ENCODE measurements around the gene LHFPL3. TPM values are rescaled to one million over a fixed set of nuclear protein-coding genes. Genes with fewer than 3 reads are reported as not detected.

LHFPL3 gene
- total RNA-seq, 1 experiment from 2014 or later: not detected

DNA sequence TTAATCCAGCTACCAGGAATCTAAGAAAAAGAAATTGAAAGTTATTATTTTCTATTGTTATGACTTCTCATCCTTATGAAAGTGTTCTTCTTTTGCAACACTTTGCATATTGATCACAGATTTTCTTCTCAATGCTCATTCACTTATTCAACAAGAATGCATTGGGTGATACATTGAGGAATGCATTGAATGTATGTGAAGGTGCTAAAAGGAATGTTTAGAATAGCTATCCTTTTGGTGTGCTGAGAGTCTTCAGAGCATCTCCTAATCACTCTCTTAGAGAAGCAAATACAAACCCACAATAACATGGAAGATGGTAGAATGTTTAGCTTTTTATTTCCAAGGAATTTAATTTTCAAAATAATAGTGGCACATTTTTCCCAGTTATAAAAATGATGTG, 563.5 kb downstream of the LHFPL3 start:
- Histone ChIP-seq H2AFZ (ENCODE audit: low read length) (no peak overlapping the region), H3K27ac (ENCODE audit: insufficient read length, low read depth, low read length) (no peak overlapping the region), H3K23me2 (ENCODE audit: insufficient read length, low read depth, low read length, poor library complexity, severe bottlenecking) (no peaks in the 10 kb centered on the region), H3K56ac (ENCODE audit: insufficient read length, low read depth, low read length) (no peak overlapping the region), H3K14ac (ENCODE audit: insufficient read depth, low read length) (no peak overlapping the region), H2BK5ac (ENCODE audit: insufficient read length, low read length) (no peak overlapping the region), H2AK5ac (ENCODE audit: insufficient read length, low read length) (no peak overlapping the region), H2BK15ac (ENCODE audit: low read depth, low read length) (no peak overlapping the region), H3K27me3 (ENCODE audit: insufficient read depth, low read length) (no peaks in the 10 kb centered on the region), H4K5ac (ENCODE audit: insufficient read length, low read depth, low read length) (no peak overlapping the region), H3K4me1 (ENCODE audit: insufficient read depth, low read length) (no peaks in the 10 kb centered on the region), H4K20me1 (ENCODE audit: control insufficient read depth, insufficient read depth, insufficient read length) (no peaks in the 10 kb centered on the region), H2BK20ac (ENCODE audit: low read depth, low read length, poor library complexity, severe bottlenecking) (no peak overlapping the region), H4K8ac (replicated peaks; ENCODE audit: insufficient read length, low read depth, low read length) (no peak overlapping the region), H3K9me3 (ENCODE audit: control insufficient read depth, low read depth, low read length) (no peaks in the 10 kb centered on the region), H3K18ac (ENCODE audit: insufficient read length, low read depth, low read length) (no peak overlapping the region), H4K91ac (ENCODE audit: insufficient read length, low read depth, low read length) (no peak overlapping the region), H3K4ac (ENCODE audit: low read depth, low read length) (no peak overlapping the region), H3K9ac (ENCODE audit: extremely low read depth, insufficient read length, low read length) (no peak overlapping the region), H3K4me2 (ENCODE audit: insufficient read depth, insufficient read length, low read length) (no peak overlapping the region), H3K23ac (ENCODE audit: insufficient read length, low read depth, low read length) (no peak overlapping the region), H3K79me1 (ENCODE audit: insufficient read depth, low read depth, low read length, poor library complexity, severe bottlenecking) (no peaks in the 10 kb centered on the region), H3T11ph (ENCODE audit: low read length) (no peak overlapping the region), H2BK12ac (ENCODE audit: insufficient read length, low read depth, low read length) (no peak overlapping the region), H2BK120ac (ENCODE audit: low read depth, low read length, poor library complexity, severe bottlenecking) (no peak overlapping the region), H3K79me2 (ENCODE audit: insufficient read depth, low read length) (no peaks in the 10 kb centered on the region)
- Mint-ChIP-seq H3K4me3 (no peak overlapping the region), H3K27ac (no peak overlapping the region), H3K27me3 (ENCODE audit: low read depth) (no peaks in the 10 kb centered on the region), H3K4me1 (peaks cover 9 to 11% of the 10 kb centered on the region in 2 experiments), H3K36me3 (ENCODE audit: insufficient read depth in 1 of 3, low read depth in 3 of 3) (no peaks in the 10 kb centered on the region), H3K9me3 (no peaks in the 10 kb centered on the region)
- TF ChIP-seq, protein P1, sequence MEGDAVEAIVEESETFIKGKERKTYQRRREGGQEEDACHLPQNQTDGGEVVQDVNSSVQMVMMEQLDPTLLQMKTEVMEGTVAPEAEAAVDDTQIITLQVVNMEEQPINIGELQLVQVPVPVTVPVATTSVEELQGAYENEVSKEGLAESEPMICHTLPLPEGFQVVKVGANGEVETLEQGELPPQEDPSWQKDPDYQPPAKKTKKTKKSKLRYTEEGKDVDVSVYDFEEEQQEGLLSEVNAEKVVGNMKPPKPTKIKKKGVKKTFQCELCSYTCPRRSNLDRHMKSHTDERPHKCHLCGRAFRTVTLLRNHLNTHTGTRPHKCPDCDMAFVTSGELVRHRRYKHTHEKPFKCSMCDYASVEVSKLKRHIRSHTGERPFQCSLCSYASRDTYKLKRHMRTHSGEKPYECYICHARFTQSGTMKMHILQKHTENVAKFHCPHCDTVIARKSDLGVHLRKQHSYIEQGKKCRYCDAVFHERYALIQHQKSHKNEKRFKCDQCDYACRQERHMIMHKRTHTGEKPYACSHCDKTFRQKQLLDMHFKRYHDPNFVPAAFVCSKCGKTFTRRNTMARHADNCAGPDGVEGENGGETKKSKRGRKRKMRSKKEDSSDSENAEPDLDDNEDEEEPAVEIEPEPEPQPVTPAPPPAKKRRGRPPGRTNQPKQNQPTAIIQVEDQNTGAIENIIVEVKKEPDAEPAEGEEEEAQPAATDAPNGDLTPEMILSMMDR (conservative IDR thresholded peaks at IDR 0.05): no peak
- DNase-seq: no peak
